ENCODE results near the gene DDX1. TPM values are rescaled to one million over a fixed set of nuclear protein-coding genes. Genes with fewer than 3 reads are reported as not detected.

The DDX1 gene
- total and polyA plus RNA-seq, 2 experiments from 2014 or later: 99.9 to 102 TPM

DNA sequence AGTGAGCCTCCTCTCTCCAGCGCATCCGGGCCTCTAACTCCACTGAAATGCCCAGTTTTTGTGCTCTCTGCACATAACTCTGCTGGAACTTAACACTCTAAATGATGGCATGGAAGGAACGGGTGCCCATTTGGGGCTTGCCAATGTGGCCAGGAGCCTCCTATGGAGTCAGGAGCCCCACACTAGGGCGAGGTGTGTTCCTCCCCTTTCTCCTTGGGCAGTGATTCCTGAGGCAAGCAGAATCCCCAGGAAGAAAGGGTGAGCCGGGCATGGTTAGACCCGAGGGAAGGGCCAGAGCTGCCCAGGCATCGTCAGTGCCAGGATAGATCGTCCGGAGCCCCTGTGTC, 63.0 kb downstream of the DDX1 start:
- Mint-ChIP-seq H3K9me3 (no peaks in the 10 kb centered on the region), H3K27me3 (ENCODE audit: insufficient read depth, low read depth, poor library complexity) (peaks cover 4% of the 10 kb centered on the region), H3K4me1 (peaks cover 3% of the 10 kb centered on the region), H3K4me3 (no peak overlapping the region), H3K36me3 (ENCODE audit: low read depth) (no peaks in the 10 kb centered on the region), H3K27ac (no peak overlapping the region)
- Histone ChIP-seq H4K20me1 (replicated peaks; ENCODE audit: insufficient read depth) (no peaks in the 10 kb centered on the region), H3F3A (replicated peaks; ENCODE audit: low read depth) (no peaks in the 10 kb centered on the region), H2AFZ (no peak overlapping the region), H3K4me1 (ENCODE audit: insufficient read depth) (no peaks in the 10 kb centered on the region), H3K79me2 (replicated peaks; ENCODE audit: insufficient read depth) (no peaks in the 10 kb centered on the region), H3K27me3 (ENCODE audit: insufficient read depth) (no peaks in the 10 kb centered on the region), H3K4me2 (no peak overlapping the region), H3K36me3 (ENCODE audit: insufficient read depth) (no peaks in the 10 kb centered on the region), H3K27ac (ENCODE audit: low read depth) (no peak overlapping the region), H3K9me2 (ENCODE audit: insufficient read depth) (0 out of 2 replicates have a peak, but pooled peaks cover 4% of the 10 kb centered on the region), H3K4me3 (no peak overlapping the region)
- no peak for TF ChIP-seq ZNF331 (CRISPR knock-in tag; IDR thresholded peaks at IDR 0.05; ENCODE audit: low read depth)
- TF ChIP-seq, protein P1, sequence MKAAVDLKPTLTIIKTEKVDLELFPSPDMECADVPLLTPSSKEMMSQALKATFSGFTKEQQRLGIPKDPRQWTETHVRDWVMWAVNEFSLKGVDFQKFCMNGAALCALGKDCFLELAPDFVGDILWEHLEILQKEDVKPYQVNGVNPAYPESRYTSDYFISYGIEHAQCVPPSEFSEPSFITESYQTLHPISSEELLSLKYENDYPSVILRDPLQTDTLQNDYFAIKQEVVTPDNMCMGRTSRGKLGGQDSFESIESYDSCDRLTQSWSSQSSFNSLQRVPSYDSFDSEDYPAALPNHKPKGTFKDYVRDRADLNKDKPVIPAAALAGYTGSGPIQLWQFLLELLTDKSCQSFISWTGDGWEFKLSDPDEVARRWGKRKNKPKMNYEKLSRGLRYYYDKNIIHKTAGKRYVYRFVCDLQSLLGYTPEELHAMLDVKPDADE (IDR thresholded peaks at IDR 0.05): no peak
- no peak for TF ChIP-seq EZH2 (IDR thresholded peaks at IDR 0.05; ENCODE audit: low read depth, unreplicated experiment)
- no peak for TF ChIP-seq JUNB (IDR thresholded peaks at IDR 0.05; ENCODE audit: unreplicated experiment)
- TF ChIP-seq, protein P2, sequence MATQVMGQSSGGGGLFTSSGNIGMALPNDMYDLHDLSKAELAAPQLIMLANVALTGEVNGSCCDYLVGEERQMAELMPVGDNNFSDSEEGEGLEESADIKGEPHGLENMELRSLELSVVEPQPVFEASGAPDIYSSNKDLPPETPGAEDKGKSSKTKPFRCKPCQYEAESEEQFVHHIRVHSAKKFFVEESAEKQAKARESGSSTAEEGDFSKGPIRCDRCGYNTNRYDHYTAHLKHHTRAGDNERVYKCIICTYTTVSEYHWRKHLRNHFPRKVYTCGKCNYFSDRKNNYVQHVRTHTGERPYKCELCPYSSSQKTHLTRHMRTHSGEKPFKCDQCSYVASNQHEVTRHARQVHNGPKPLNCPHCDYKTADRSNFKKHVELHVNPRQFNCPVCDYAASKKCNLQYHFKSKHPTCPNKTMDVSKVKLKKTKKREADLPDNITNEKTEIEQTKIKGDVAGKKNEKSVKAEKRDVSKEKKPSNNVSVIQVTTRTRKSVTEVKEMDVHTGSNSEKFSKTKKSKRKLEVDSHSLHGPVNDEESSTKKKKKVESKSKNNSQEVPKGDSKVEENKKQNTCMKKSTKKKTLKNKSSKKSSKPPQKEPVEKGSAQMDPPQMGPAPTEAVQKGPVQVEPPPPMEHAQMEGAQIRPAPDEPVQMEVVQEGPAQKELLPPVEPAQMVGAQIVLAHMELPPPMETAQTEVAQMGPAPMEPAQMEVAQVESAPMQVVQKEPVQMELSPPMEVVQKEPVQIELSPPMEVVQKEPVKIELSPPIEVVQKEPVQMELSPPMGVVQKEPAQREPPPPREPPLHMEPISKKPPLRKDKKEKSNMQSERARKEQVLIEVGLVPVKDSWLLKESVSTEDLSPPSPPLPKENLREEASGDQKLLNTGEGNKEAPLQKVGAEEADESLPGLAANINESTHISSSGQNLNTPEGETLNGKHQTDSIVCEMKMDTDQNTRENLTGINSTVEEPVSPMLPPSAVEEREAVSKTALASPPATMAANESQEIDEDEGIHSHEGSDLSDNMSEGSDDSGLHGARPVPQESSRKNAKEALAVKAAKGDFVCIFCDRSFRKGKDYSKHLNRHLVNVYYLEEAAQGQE (IDR thresholded peaks at IDR 0.05; ENCODE audit: unreplicated experiment): no peak
- TF ChIP-seq, protein P3, sequence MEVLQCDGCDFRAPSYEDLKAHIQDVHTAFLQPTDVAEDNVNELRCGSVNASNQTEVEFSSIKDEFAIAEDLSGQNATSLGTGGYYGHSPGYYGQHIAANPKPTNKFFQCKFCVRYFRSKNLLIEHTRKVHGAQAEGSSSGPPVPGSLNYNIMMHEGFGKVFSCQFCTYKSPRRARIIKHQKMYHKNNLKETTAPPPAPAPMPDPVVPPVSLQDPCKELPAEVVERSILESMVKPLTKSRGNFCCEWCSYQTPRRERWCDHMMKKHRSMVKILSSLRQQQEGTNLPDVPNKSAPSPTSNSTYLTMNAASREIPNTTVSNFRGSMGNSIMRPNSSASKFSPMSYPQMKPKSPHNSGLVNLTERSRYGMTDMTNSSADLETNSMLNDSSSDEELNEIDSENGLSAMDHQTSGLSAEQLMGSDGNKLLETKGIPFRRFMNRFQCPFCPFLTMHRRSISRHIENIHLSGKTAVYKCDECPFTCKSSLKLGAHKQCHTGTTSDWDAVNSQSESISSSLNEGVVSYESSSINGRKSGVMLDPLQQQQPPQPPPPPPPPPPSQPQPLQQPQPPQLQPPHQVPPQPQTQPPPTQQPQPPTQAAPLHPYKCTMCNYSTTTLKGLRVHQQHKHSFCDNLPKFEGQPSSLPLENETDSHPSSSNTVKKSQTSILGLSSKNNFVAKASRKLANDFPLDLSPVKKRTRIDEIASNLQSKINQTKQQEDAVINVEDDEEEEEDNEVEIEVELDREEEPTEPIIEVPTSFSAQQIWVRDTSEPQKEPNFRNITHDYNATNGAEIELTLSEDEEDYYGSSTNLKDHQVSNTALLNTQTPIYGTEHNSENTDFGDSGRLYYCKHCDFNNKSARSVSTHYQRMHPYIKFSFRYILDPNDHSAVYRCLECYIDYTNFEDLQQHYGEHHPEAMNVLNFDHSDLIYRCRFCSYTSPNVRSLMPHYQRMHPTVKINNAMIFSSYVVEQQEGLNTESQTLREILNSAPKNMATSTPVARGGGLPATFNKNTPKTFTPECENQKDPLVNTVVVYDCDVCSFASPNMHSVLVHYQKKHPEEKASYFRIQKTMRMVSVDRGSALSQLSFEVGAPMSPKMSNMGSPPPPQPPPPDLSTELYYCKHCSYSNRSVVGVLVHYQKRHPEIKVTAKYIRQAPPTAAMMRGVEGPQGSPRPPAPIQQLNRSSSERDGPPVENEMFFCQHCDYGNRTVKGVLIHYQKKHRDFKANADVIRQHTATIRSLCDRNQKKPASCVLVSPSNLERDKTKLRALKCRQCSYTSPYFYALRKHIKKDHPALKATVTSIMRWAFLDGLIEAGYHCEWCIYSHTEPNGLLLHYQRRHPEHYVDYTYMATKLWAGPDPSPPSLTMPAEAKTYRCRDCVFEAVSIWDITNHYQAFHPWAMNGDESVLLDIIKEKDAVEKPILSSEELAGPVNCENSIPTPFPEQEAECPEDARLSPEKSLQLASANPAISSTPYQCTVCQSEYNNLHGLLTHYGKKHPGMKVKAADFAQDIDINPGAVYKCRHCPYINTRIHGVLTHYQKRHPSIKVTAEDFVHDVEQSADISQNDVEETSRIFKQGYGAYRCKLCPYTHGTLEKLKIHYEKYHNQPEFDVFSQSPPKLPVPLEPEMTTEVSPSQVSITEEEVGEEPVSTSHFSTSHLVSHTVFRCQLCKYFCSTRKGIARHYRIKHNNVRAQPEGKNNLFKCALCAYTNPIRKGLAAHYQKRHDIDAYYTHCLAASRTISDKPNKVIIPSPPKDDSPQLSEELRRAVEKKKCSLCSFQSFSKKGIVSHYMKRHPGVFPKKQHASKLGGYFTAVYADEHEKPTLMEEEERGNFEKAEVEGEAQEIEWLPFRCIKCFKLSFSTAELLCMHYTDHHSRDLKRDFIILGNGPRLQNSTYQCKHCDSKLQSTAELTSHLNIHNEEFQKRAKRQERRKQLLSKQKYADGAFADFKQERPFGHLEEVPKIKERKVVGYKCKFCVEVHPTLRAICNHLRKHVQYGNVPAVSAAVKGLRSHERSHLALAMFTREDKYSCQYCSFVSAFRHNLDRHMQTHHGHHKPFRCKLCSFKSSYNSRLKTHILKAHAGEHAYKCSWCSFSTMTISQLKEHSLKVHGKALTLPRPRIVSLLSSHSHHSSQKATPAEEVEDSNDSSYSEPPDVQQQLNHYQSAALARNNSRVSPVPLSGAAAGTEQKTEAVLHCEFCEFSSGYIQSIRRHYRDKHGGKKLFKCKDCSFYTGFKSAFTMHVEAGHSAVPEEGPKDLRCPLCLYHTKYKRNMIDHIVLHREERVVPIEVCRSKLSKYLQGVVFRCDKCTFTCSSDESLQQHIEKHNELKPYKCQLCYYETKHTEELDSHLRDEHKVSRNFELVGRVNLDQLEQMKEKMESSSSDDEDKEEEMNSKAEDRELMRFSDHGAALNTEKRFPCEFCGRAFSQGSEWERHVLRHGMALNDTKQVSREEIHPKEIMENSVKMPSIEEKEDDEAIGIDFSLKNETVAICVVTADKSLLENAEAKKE (CRISPR knock-in tag; IDR thresholded peaks at IDR 0.05): no peak
- TF ChIP-seq CREB1 (CRISPR knock-in tag; IDR thresholded peaks at IDR 0.05; ENCODE audit: low read depth): no peak
- TF ChIP-seq ZNF114 (CRISPR knock-in tag; IDR thresholded peaks at IDR 0.05): no peak
- TF ChIP-seq NANOG (IDR thresholded peaks at IDR 0.05; ENCODE audit: borderline replicate concordance): no peak
- no peak for TF ChIP-seq EZH2phosphoT487 (IDR thresholded peaks at IDR 0.05; ENCODE audit: unreplicated experiment)
- no peak for TF ChIP-seq POLR2AphosphoS5 (IDR thresholded peaks at IDR 0.05; ENCODE audit: low read depth)
- TF ChIP-seq, protein P4, sequence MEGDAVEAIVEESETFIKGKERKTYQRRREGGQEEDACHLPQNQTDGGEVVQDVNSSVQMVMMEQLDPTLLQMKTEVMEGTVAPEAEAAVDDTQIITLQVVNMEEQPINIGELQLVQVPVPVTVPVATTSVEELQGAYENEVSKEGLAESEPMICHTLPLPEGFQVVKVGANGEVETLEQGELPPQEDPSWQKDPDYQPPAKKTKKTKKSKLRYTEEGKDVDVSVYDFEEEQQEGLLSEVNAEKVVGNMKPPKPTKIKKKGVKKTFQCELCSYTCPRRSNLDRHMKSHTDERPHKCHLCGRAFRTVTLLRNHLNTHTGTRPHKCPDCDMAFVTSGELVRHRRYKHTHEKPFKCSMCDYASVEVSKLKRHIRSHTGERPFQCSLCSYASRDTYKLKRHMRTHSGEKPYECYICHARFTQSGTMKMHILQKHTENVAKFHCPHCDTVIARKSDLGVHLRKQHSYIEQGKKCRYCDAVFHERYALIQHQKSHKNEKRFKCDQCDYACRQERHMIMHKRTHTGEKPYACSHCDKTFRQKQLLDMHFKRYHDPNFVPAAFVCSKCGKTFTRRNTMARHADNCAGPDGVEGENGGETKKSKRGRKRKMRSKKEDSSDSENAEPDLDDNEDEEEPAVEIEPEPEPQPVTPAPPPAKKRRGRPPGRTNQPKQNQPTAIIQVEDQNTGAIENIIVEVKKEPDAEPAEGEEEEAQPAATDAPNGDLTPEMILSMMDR (conservative IDR thresholded peaks at IDR 0.05; ENCODE audit: low read depth in 2 of 2): no peak
- TF ChIP-seq STAT1 (IDR thresholded peaks at IDR 0.05; ENCODE audit: unreplicated experiment): no peak
- no peak for DNase-seq (ENCODE audit: low spot score)
- no peak for ATAC-seq

All from GM23338 (cell line).